Ishikawa (cell line): ENCODE results near the gene CRB1.

Experiments
- CEBPB ChIP-seq: IDR thresholded peaks from 2 replicates; pipeline ENCODE4 v1.6.1; 2012
- CREB1 ChIP-seq: IDR thresholded peaks from 2 replicates; pipeline ENCODE4 v1.6.1; 2012; ENCODE audit warnings: low read depth
- EGR1 ChIP-seq: IDR thresholded peaks from 2 replicates; pipeline ENCODE4 v1.6.1; 2012
- EP300 ChIP-seq: IDR thresholded peaks from 2 replicates; pipeline ENCODE4 v1.6.1; 2012; ENCODE audit warnings: borderline replicate concordance
- FOXM1 ChIP-seq: IDR thresholded peaks from 2 replicates; pipeline ENCODE4 v1.6.1; 2012; ENCODE audit warnings: low read depth, borderline replicate concordance
- MAX ChIP-seq: IDR thresholded peaks from 2 replicates; pipeline ENCODE4 v1.6.1; 2012
- NFIC ChIP-seq: IDR thresholded peaks from 2 replicates; pipeline ENCODE4 v1.6.1; 2012
- RAD21 ChIP-seq: IDR thresholded peaks from 2 replicates; pipeline ENCODE4 v1.6.1; 2012; ENCODE audit warnings: low read depth
- REST ChIP-seq: IDR thresholded peaks from 2 replicates; pipeline ENCODE4 v1.6.1; 2012; ENCODE audit warnings: low read depth, mild to moderate bottlenecking
- TAF1 ChIP-seq: IDR thresholded peaks from 2 replicates; pipeline ENCODE4 v1.6.1; 2012; ENCODE audit warnings: low read depth, mild to moderate bottlenecking
- TCF12 ChIP-seq: IDR thresholded peaks from 2 replicates; pipeline ENCODE4 v1.6.1; 2012; ENCODE audit warnings: low read depth
- TEAD4 ChIP-seq: IDR thresholded peaks from 2 replicates; pipeline ENCODE4 v1.6.1; 2012
- USF1 ChIP-seq: IDR thresholded peaks from 2 replicates; pipeline ENCODE4 v1.6.1; 2012
- YY1 ChIP-seq: IDR thresholded peaks from 2 replicates; pipeline ENCODE4 v1.6.1; 2012; ENCODE audit warnings: low read depth
- ZBTB7A ChIP-seq: IDR thresholded peaks from 2 replicates; pipeline ENCODE4 v1.6.1; 2012; ENCODE audit warnings: low read depth

The CRB1 gene

GRCh38 chr1:197466813-197467212, 198.8 kb downstream of the CRB1 start:
- no peak for TF ChIP-seq REST
- no peak for TF ChIP-seq TAF1
- no peak for TF ChIP-seq ZBTB7A
- TF ChIP-seq EP300 = no peak
- no peak for TF ChIP-seq CEBPB
- TF ChIP-seq FOXM1 = no peak
- TF ChIP-seq USF1 = no peak
- TF ChIP-seq CREB1 = no peak
- no peak for TF ChIP-seq TEAD4

- TF ChIP-seq EGR1 = no peak
Observed at GRCh38 chr1:197467881-197468280, 199.8 kb downstream of the CRB1 start.

- TF ChIP-seq FOXM1 (no peak), TCF12 (no peak), TAF1 (no peak), CREB1 (no peak)
Observed at GRCh38 chr1:197468543-197469175, 200.6 kb downstream of the CRB1 start.

- TF ChIP-seq FOXM1 = no peak
Observed at GRCh38 chr1:197469620-197470210, 201.7 kb downstream of the CRB1 start.

- TF ChIP-seq EGR1 = no peak
- no peak for TF ChIP-seq TCF12
- no peak for TF ChIP-seq RAD21
- TF ChIP-seq USF1 = no peak
Observed at GRCh38 chr1:197470330-197470729, 202.3 kb downstream of the CRB1 start.

GRCh38 chr1:197471248-197471985, 203.4 kb downstream of the CRB1 start:
- TF ChIP-seq USF1 (no peak), ZBTB7A (no peak), TEAD4 (no peak), EP300 (no peak), TAF1 (no peak), EGR1 (no peak), CREB1 (no peak), FOXM1 (no peak), RAD21 (no peak), NFIC (no peak), MAX (no peak), TCF12 (no peak), REST (no peak), CEBPB (no peak), YY1 (no peak)
